Measurements from ENCODE around the gene MYH15. TPM values are rescaled to one million over a fixed set of nuclear protein-coding genes. Genes with fewer than 3 reads are reported as not detected.

The MYH15 gene
- total RNA-seq, 1 experiment from 2014 or later: 1.2 TPM

GRCh38 chr3:108406063-108406660 is 104.2 kb downstream of the MYH15 start:
- Histone ChIP-seq H3K27me3 (ENCODE audit: control insufficient read depth, insufficient read depth, low read length) (no peaks in the 10 kb centered on the region), H3K4me3 (ENCODE audit: low read depth in 2 of 2, low read length in 2 of 2) (no peak overlapping the region), H3K27ac (ENCODE audit: low read length) (no peak overlapping the region; the same call in 1 of the 2 replicates), H3K36me3 (ENCODE audit: control insufficient read depth, insufficient read depth, low read length) (no peaks in the 10 kb centered on the region), H3K4me1 (ENCODE audit: control insufficient read depth, insufficient read depth, low read length) (peaks cover 6% of the 10 kb centered on the region; the same call in 1 of the 2 replicates), H3K9me3 (ENCODE audit: control insufficient read depth, insufficient read depth, low read depth, low read length) (peaks cover 4% of the 10 kb centered on the region; the same call in 1 of the 2 replicates)
- no peak for TF ChIP-seq SIN3A (IDR thresholded peaks at IDR 0.05; ENCODE audit: borderline replicate concordance, insufficient read depth, low read depth, low read length)
- TF ChIP-seq REST (IDR thresholded peaks at IDR 0.05; ENCODE audit: insufficient read depth in 1 of 2, low read depth in 2 of 2, low read length in 1 of 2): no peak
- no peak for TF ChIP-seq POLR2AphosphoS5 (IDR thresholded peaks at IDR 0.05; ENCODE audit: low read depth, low read length)
- DNase-seq (ENCODE audit: low read depth, low spot score) (no peak), ATAC-seq (peak; percentile 52)
- in situ Hi-C loops (cut with HindIII; ENCODE audit: low pct_unique_long_range_greater_than_20kb, low sequenced_read_pairs) (no loop called here), intact Hi-C loops (cut with micrococcal nuclease; ENCODE audit: unreplicated experiment) (loop anchor here (2.0 to 5.0 kb wide), 2 partner anchors 184 to 467 kb away; partner anchors contain the start of gene IFT57)
- ChIA-PET POLR2A (no interaction called here), CTCF (interaction anchor here (1.0 kb wide), 1 partner anchor 11 kb away, joined by 3 read pairs; no protein-coding TSS in a partner anchor)
- BruUV-seq (replicated peaks): no TSS peak

GRCh38 chr3:108404368-108404767 is 106.0 kb downstream of the MYH15 start:
- no peak for TF ChIP-seq SIN3A (IDR thresholded peaks at IDR 0.05; ENCODE audit: borderline replicate concordance, insufficient read depth, low read depth, low read length)
- TF ChIP-seq POLR2AphosphoS5 (IDR thresholded peaks at IDR 0.05; ENCODE audit: low read depth, low read length): no peak
- no peak for TF ChIP-seq TCF7L2 (IDR thresholded peaks at IDR 0.05; ENCODE audit: low read depth, low read length)
- no peak for TF ChIP-seq CTCF (IDR thresholded peaks at IDR 0.05)
- no peak for TF ChIP-seq REST (IDR thresholded peaks at IDR 0.05; ENCODE audit: insufficient read depth in 1 of 2, low read depth in 2 of 2, low read length in 1 of 2)
- H3K36me3 ChIP-seq (ENCODE audit: control insufficient read depth, insufficient read depth, low read length): no peaks in the 10 kb centered on the region
- H3K9me3 ChIP-seq (ENCODE audit: control insufficient read depth, insufficient read depth, low read depth, low read length): no peaks in the 10 kb centered on the region; the same call in 1 of the 2 replicates
- POLR2A ChIA-PET: no interaction called here
- intact Hi-C loops (cut with micrococcal nuclease; ENCODE audit: unreplicated experiment): no loop called here
- no TSS peak for BruUV-seq (replicated peaks)
- DNase-seq (ENCODE audit: low read depth, low spot score) (no peak), ATAC-seq (no peak)
- H3K27me3 ChIP-seq (ENCODE audit: control insufficient read depth, insufficient read depth, low read length): no peaks in the 10 kb centered on the region
- CTCF ChIA-PET: no interaction called here
- H3K4me1 ChIP-seq (ENCODE audit: control insufficient read depth, insufficient read depth, low read length): peaks cover 6% of the 10 kb centered on the region; the same call in 1 of the 2 replicates
- H3K4me3 ChIP-seq (ENCODE audit: low read depth in 2 of 2, low read length in 2 of 2): no peak overlapping the region
- in situ Hi-C loops (cut with HindIII; ENCODE audit: low pct_unique_long_range_greater_than_20kb, low sequenced_read_pairs): no loop called here
- no peak overlapping the region for H3K27ac ChIP-seq (ENCODE audit: low read length)
